ENCODE data around the gene IL37. TPM values are rescaled to one million over a fixed set of nuclear protein-coding genes. Genes with fewer than 3 reads are reported as not detected.

The IL37 gene
- total and polyA plus RNA-seq, 2 donors (not counting 3 experiments of a cell fraction or from before 2014, with no cell fraction given): not detected

- Histone ChIP-seq H2AFZ (ENCODE audit: low read depth, low read length) (no peak overlapping the region), H3K36me3 (ENCODE audit: control insufficient read depth in 2 of 2, extremely low read depth in 1 of 2, insufficient read depth in 2 of 2, low read length in 2 of 2) (no peaks in the 10 kb centered on the region), H3K4me1 (ENCODE audit: control insufficient read depth, extremely low read depth, insufficient read depth, low read length) (no peaks in the 10 kb centered on the region), H3K27ac (ENCODE audit: insufficient read depth, low read depth, low read length) (no peak overlapping the region), H3K9me1 (replicated peaks; ENCODE audit: control insufficient read depth, extremely low read depth, insufficient read depth, low read length) (no peaks in the 10 kb centered on the region), H4K20me1 (replicated peaks; ENCODE audit: control insufficient read depth, extremely low read depth, insufficient read depth, low read length) (no peaks in the 10 kb centered on the region), H3K4me3 (replicated peaks in 1 of 3; ENCODE audit: insufficient read depth in 1 of 3, low read depth in 1 of 3, low read length in 3 of 3) (no peak overlapping the region), H3K79me2 (ENCODE audit: control insufficient read depth, insufficient read depth, low read length) (no peaks in the 10 kb centered on the region), H3K9me3 (replicated peaks; ENCODE audit: control insufficient read depth, insufficient read depth, low read length) (no peaks in the 10 kb centered on the region), H3K27me3 (ENCODE audit: control insufficient read depth in 2 of 2, insufficient read depth in 2 of 2, low read length in 2 of 2) (peaks cover 17% of the 10 kb centered on the region in 2 experiments), H3K9ac (replicated peaks; ENCODE audit: extremely low read depth, insufficient read depth, low read length) (no peak overlapping the region), H3K4me2 (ENCODE audit: insufficient read depth, low read length) (no peak overlapping the region)
- TF ChIP-seq MYC (IDR thresholded peaks at IDR 0.05; ENCODE audit: low read depth, low read length) (no peak), MAX (IDR thresholded peaks at IDR 0.05; ENCODE audit: insufficient read depth, insufficient read length) (no peak)
- BruUV-seq (replicated peaks): no TSS peak
- DNase-seq (ENCODE audit: low read depth, low spot score) (no peak), FAIRE-seq (no peak)
- dilution Hi-C loops (cut with MboI; ENCODE audit: extremely low pct_ligation_motif_present, low sequenced_read_pairs) (no loop called here), intact Hi-C loops (cut with micrococcal nuclease) (no loop called here)
- POLR2A ChIA-PET: no interaction called here
- CTCF ChIA-PET: interaction anchor here (1.6 kb wide), 1 partner anchor 20 kb away, joined by 5 read pairs; no protein-coding TSS in a partner anchor
Observed at GRCh38 chr2:112921982-112922381, 11.0 kb downstream of the IL37 start.

GRCh38 chr2:112923237-112923966, 12.4 kb downstream of the IL37 start:
- ChIA-PET CTCF (interaction anchor here (0.8 to 3.1 kb wide), 3 partner anchors 18 to 38 kb away, joined by 3 to 18 read pairs (median 5); no protein-coding TSS in a partner anchor), POLR2A (no interaction called here)
- H3K27me3 ChIP-seq (ENCODE audit: control insufficient read depth in 2 of 2, insufficient read depth in 2 of 2, low read length in 2 of 2): peaks cover 17% of the 10 kb centered on the region in 2 experiments
- no TSS peak for BruUV-seq (replicated peaks)
- no peak overlapping the region for H3K27ac ChIP-seq (ENCODE audit: insufficient read depth, low read depth, low read length)
- H3K9ac ChIP-seq (replicated peaks; ENCODE audit: extremely low read depth, insufficient read depth, low read length): no peak overlapping the region
- H3K4me3 ChIP-seq (replicated peaks in 1 of 3; ENCODE audit: insufficient read depth in 1 of 3, low read depth in 1 of 3, low read length in 3 of 3): no peak overlapping the region
- H3K36me3 ChIP-seq (ENCODE audit: control insufficient read depth in 2 of 2, extremely low read depth in 1 of 2, insufficient read depth in 2 of 2, low read length in 2 of 2): no peaks in the 10 kb centered on the region
- intact Hi-C loops (cut with micrococcal nuclease) (no loop called here), dilution Hi-C loops (cut with MboI; ENCODE audit: extremely low pct_ligation_motif_present, low sequenced_read_pairs) (no loop called here)
- H3K79me2 ChIP-seq (ENCODE audit: control insufficient read depth, insufficient read depth, low read length): no peaks in the 10 kb centered on the region
- no peak overlapping the region for H3K4me2 ChIP-seq (ENCODE audit: insufficient read depth, low read length)
- no peak for DNase-seq (ENCODE audit: low read depth, low spot score)
- no peaks in the 10 kb centered on the region for H3K4me1 ChIP-seq (ENCODE audit: control insufficient read depth, extremely low read depth, insufficient read depth, low read length)
- TF ChIP-seq POLR2A (IDR thresholded peaks at IDR 0.05; ENCODE audit: low read depth, low read length) (no peak), FOS (IDR thresholded peaks at IDR 0.05; ENCODE audit: borderline replicate concordance, insufficient read depth, low read length) (no peak), MYC (IDR thresholded peaks at IDR 0.05; ENCODE audit: low read depth, low read length) (no peak), GATA2 (IDR thresholded peaks at IDR 0.05; ENCODE audit: insufficient read depth, insufficient read length, low read depth, low read length) (no peak), EZH2 (IDR thresholded peaks at IDR 0.05; ENCODE audit: borderline replicate concordance, low read depth, low read length, severe bottlenecking) (no peak), POLR2AphosphoS5 (IDR thresholded peaks at IDR 0.05; ENCODE audit: insufficient read depth, low read depth, low read length) (no peak), CTCF (IDR thresholded peaks at IDR 0.05; ENCODE audit: extremely low read depth in 1 of 2, insufficient read depth in 1 of 2, low read depth in 1 of 2, low read length in 2 of 2) (no peak), JUN (IDR thresholded peaks at IDR 0.05; ENCODE audit: borderline replicate concordance, insufficient read depth, insufficient read length, low read depth) (no peak), MAX (IDR thresholded peaks at IDR 0.05; ENCODE audit: insufficient read depth, insufficient read length) (no peak)
- FAIRE-seq: no peak
- no peaks in the 10 kb centered on the region for H3K9me1 ChIP-seq (replicated peaks; ENCODE audit: control insufficient read depth, extremely low read depth, insufficient read depth, low read length)
- no peaks in the 10 kb centered on the region for H4K20me1 ChIP-seq (replicated peaks; ENCODE audit: control insufficient read depth, extremely low read depth, insufficient read depth, low read length)
- no peaks in the 10 kb centered on the region for H3K9me3 ChIP-seq (replicated peaks; ENCODE audit: control insufficient read depth, insufficient read depth, low read length)
- no peak overlapping the region for H2AFZ ChIP-seq (ENCODE audit: low read depth, low read length)

All from endothelial cell of umbilical vein (primary cell).